SH-SY5Y (cell line): ENCODE data around the gene DOK7.

ENCODE experiments used
- GATA2 ChIP-seq: IDR thresholded peaks from 2 replicates; pipeline ENCODE4 v1.6.1; 2011; ENCODE audit warnings: mild to moderate bottlenecking, low read depth, low read length
- GATA3 ChIP-seq: IDR thresholded peaks from 2 replicates; pipeline ENCODE4 v1.6.1; 2011; ENCODE audit warnings: low read depth, mild to moderate bottlenecking, low read length, moderate library complexity

DNA sequence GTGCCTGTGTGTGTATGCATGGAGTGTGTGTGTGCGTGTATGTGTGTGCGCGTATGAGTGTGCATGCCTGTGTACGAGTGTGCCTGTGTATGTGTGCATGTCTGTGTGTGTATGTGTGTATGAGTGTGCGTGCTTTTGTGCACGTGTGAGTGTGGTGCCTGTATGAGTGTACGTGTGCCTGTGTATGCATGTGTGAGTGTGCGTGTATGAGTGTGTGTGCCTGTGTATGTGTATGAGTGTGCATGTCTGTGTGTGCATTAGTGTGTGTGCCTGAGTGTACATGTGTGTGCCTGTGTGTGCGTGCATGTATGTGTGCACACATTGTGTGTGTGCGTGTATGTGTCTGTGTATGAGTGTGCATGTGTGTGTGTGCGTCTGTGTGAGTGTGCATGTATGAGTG is 5.7 kb downstream of the DOK7 start:
- TF ChIP-seq GATA2 (no peak), GATA3 (no peak)
